Stimulated activated CD4-positive, alpha-beta T cell treated with anti-CD3 and anti-CD28 coated beads, Interleukin-12 subunit alpha, Interleukin-12 subunit beta, amount 100 ng/mL, for 4 hours (primary cell): Measurements from ENCODE around the gene QRSL1.
"Not testable (repeated sequence)": the region's sequence is repeated elsewhere in the genome, so short reads cannot be mapped to it uniquely, and the experiment has no call there.

Experiments
- DNase-seq: peaks from one replicate; pipeline ENCODE4 v3.0.0-alpha.2; 2020

Gene QRSL1

GRCh38 chr6:106685833-106686232 is 56.5 kb downstream of the QRSL1 start:
- no peak for DNase-seq

GRCh38 chr6:106688177-106688951 is 59.0 kb downstream of the QRSL1 start:
- DNase-seq: no peak

- DNase-seq: no peak
These were observed 62.9 kb downstream of the QRSL1 start for GRCh38 chr6:106692112-106692818.

GRCh38 chr6:106692819-106693208 is 63.4 kb downstream of the QRSL1 start:
- no peak for DNase-seq

GRCh38 chr6:106693418-106693817 is 64.0 kb downstream of the QRSL1 start:
- DNase-seq: no peak

GRCh38 chr6:106694343-106694742 is 65.0 kb downstream of the QRSL1 start:
- DNase-seq: no peak

GRCh38 chr6:106700581-106700980 is 71.2 kb downstream of the QRSL1 start:
- no peak for DNase-seq

GRCh38 chr6:106701201-106701600 is 71.8 kb downstream of the QRSL1 start:
- DNase-seq: not testable (repeated sequence)

GRCh38 chr6:106702046-106702445 is 72.7 kb downstream of the QRSL1 start:
- no peak for DNase-seq

GRCh38 chr6:106702451-106703110 is 73.2 kb downstream of the QRSL1 start:
- no peak for DNase-seq

GRCh38 chr6:106704327-106704726 is 74.9 kb downstream of the QRSL1 start:
- DNase-seq: no peak

- no peak for DNase-seq
These were observed 75.8 kb downstream of the QRSL1 start for GRCh38 chr6:106705156-106705555.

- no peak for DNase-seq
These were observed 81.2 kb downstream of the QRSL1 start for GRCh38 chr6:106710580-106710979.

- no peak for DNase-seq
These were observed 84.9 kb downstream of the QRSL1 start for GRCh38 chr6:106714281-106714680.

GRCh38 chr6:106715922-106716321 is 86.5 kb downstream of the QRSL1 start:
- no peak for DNase-seq

GRCh38 chr6:106716966-106717365 is 87.6 kb downstream of the QRSL1 start:
- no peak for DNase-seq
